Neural cell (in vitro differentiated cells): ENCODE results near the gene GNAS-AS1. TPM values are rescaled to one million over a fixed set of nuclear protein-coding genes. Genes with fewer than 3 reads are reported as not detected.
A peak's percentile ranks its signal among the peaks of the same experiment; 100 is the strongest.

Experiments
- H2AFZ ChIP-seq: fragments of 200-600, 300-800 bp; sonication (generic), shearing (Covaris generic); 2 replicates; pipeline ENCODE4 v1.6.0; 2014; ENCODE audit warnings: low read depth, mild to moderate bottlenecking, antibody characterized with exemption, low read length, moderate library complexity
- H3F3A ChIP-seq: fragments of 200-600 bp; shearing (Covaris generic); 2 replicates; pipeline ENCODE4 v1.6.1; 2016; ENCODE audit warnings: mild to moderate bottlenecking, moderate library complexity, mixed read lengths, antibody characterized with exemption, low read length; ENCODE audit not compliant: insufficient read depth, poor library complexity, severe bottlenecking
- H3K27ac ChIP-seq: fragments of 200-600, 300-800 bp; sonication (generic), shearing (Covaris generic); 2 replicates; pipeline ENCODE4 v1.5.1; 2014; ENCODE audit warnings: mild to moderate bottlenecking, low read length, moderate library complexity
- H3K27me3 ChIP-seq: fragments of 300-800, 200-600 bp; sonication (generic), shearing (Covaris generic); 2 replicates; pipeline ENCODE4 v1.6.0; 2014; ENCODE audit warnings: mild to moderate bottlenecking, low read depth, low read length, moderate library complexity; ENCODE audit not compliant: insufficient read depth
- H3K36me3 ChIP-seq: fragments of 300-800, 200-600 bp; sonication (generic), shearing (Covaris generic); 2 replicates; pipeline ENCODE4 v1.5.1; 2014; ENCODE audit warnings: mild to moderate bottlenecking, antibody characterized with exemption, low read length, moderate library complexity; ENCODE audit not compliant: insufficient read depth
- H3K4me2 ChIP-seq: fragments of 300-800, 200-600 bp; sonication (generic), shearing (Covaris generic); 2 replicates; pipeline ENCODE4 v1.6.0; 2014; ENCODE audit warnings: mild to moderate bottlenecking, low read length
- H3K4me3 ChIP-seq: fragments of 300-800, 200-600 bp; sonication (generic), shearing (Covaris generic); 2 replicates; pipeline ENCODE4 v1.5.1; 2014; ENCODE audit warnings: mild to moderate bottlenecking, low read length, moderate library complexity
- H3K79me2 ChIP-seq: fragments of 200-600 bp; shearing (Covaris generic); replicated peaks from 2 replicates; pipeline ENCODE4 v1.6.0; 2014; ENCODE audit warnings: mild to moderate bottlenecking, low read length, moderate library complexity; ENCODE audit not compliant: insufficient read depth
- H3K9ac ChIP-seq: fragments of 300-800, 200-600 bp; sonication (generic), shearing (Covaris generic); 2 replicates; pipeline ENCODE4 v1.6.1; 2016; ENCODE audit warnings: mild to moderate bottlenecking, low read length, mixed read lengths
- H3K9me2 ChIP-seq: fragments of 200-600 bp; shearing (Covaris generic); 2 replicates; pipeline ENCODE4 v1.6.1; 2016; ENCODE audit warnings: mild to moderate bottlenecking, low read length, mixed read lengths; ENCODE audit not compliant: insufficient read depth
- H3K9me3 ChIP-seq: fragments of 200-600, 300-800 bp; sonication (generic), shearing (Covaris generic); 2 replicates; pipeline ENCODE4 v1.6.1; 2016; ENCODE audit warnings: mild to moderate bottlenecking, mixed run types, low read length, moderate library complexity, mixed read lengths
- H4K20me1 ChIP-seq: fragments of 200-600 bp; shearing (Covaris generic); 2 replicates; pipeline ENCODE4 v1.6.1; 2016; ENCODE audit warnings: mild to moderate bottlenecking, mixed run types; ENCODE audit not compliant: insufficient read depth
- EP300 ChIP-seq: fragments of 450-650 bp; conservative IDR thresholded peaks from 2 replicates; pipeline ENCODE4 v1.6.1; 2014; ENCODE audit warnings: antibody characterized with exemption, mild to moderate bottlenecking, moderate library complexity; ENCODE audit not compliant: poor library complexity, severe bottlenecking
- EZH2 ChIP-seq: fragments of 200-600, 300-800 bp; shearing (Covaris generic), sonication (generic); IDR thresholded peaks from 2 replicates; pipeline ENCODE4 v1.6.1; 2014; ENCODE audit warnings: antibody characterized with exemption, low read length, borderline replicate concordance, mild to moderate bottlenecking; ENCODE audit not compliant: insufficient read depth, poor library complexity, severe bottlenecking
- MXI1 ChIP-seq: fragments of 450-650 bp; conservative IDR thresholded peaks from 2 replicates; pipeline ENCODE4 v1.6.1; 2014; ENCODE audit warnings: antibody characterized with exemption, mild to moderate bottlenecking; ENCODE audit not compliant: poor library complexity, severe bottlenecking
- POLR2AphosphoS5 ChIP-seq: IDR thresholded peaks from 2 replicates; pipeline ENCODE4 v1.6.1; 2012
- RAD21 ChIP-seq: fragments of 450-650 bp; conservative IDR thresholded peaks from 2 replicates; pipeline ENCODE4 v1.6.1; 2014; ENCODE audit warnings: antibody characterized with exemption, mild to moderate bottlenecking, moderate library complexity
- SMC3 ChIP-seq: fragments of 450-650 bp; conservative IDR thresholded peaks from 2 replicates; pipeline ENCODE4 v1.6.1; 2014; ENCODE audit warnings: antibody characterized with exemption, mild to moderate bottlenecking, moderate library complexity; ENCODE audit not compliant: poor library complexity
- TAF1 ChIP-seq: IDR thresholded peaks from 2 replicates; pipeline ENCODE4 v1.6.1; 2012; ENCODE audit warnings: low read depth
- polyA plus RNA-seq: library from polyadenylated mRNA; depleted of rRNA; stranded (reverse); fragments of >200 nt; gene quantifications from 2 replicates; pipeline ENCODE4 v1.2.3, GENCODE V29; 2014
- TF ChIP-seq, protein P1 (sequence below): IDR thresholded peaks from 2 replicates; pipeline ENCODE4 v1.6.1; 2012; ENCODE audit warnings: borderline replicate concordance
- TF ChIP-seq, protein P2 (sequence below): fragments of 450-650 bp; IDR thresholded peaks from 2 replicates; pipeline ENCODE4 v1.5.1; 2014; ENCODE audit warnings: antibody characterized with exemption, mild to moderate bottlenecking, moderate library complexity; ENCODE audit not compliant: poor library complexity, severe bottlenecking

The GNAS-AS1 gene
- polyA plus RNA-seq, 1 donor from 2014 or later: not detected

DNA sequence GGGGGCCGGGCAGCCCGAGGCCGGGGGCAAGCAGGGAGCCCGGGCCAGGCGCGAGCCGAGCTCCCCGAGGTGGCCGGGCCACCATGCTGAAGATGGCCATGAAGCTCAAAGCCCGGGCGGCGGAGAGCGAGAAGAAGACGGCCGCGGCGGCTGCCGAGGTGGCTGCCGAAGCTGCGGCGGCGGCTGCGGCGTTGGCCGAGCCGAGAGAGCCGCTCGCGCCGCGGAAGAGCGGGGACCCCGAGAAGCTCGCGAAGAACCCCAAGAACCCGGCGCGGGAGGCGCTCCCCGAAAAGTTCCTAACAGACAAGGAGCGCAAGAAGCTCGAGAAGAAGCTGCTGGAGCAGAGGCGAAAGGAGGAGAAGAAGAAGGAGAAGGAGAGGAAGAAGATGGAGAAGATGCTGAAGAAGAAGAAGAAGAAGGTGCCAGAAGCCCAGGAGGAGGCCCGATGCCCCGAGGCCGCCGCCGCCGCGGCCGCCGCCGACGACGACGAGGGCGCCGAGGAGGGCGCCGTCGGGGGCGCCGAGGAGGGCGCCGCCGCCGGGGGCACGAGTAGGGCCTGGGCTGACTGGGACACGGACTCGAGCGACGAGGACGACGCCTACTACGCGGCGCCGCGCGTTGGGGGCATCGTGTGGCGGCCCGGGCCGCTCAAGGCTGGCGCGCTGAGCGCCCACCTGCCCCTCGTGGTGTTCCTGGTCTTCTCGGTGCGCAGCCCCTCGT is 39.3 kb upstream of the GNAS-AS1 start:
- TF ChIP-seq, protein P1, sequence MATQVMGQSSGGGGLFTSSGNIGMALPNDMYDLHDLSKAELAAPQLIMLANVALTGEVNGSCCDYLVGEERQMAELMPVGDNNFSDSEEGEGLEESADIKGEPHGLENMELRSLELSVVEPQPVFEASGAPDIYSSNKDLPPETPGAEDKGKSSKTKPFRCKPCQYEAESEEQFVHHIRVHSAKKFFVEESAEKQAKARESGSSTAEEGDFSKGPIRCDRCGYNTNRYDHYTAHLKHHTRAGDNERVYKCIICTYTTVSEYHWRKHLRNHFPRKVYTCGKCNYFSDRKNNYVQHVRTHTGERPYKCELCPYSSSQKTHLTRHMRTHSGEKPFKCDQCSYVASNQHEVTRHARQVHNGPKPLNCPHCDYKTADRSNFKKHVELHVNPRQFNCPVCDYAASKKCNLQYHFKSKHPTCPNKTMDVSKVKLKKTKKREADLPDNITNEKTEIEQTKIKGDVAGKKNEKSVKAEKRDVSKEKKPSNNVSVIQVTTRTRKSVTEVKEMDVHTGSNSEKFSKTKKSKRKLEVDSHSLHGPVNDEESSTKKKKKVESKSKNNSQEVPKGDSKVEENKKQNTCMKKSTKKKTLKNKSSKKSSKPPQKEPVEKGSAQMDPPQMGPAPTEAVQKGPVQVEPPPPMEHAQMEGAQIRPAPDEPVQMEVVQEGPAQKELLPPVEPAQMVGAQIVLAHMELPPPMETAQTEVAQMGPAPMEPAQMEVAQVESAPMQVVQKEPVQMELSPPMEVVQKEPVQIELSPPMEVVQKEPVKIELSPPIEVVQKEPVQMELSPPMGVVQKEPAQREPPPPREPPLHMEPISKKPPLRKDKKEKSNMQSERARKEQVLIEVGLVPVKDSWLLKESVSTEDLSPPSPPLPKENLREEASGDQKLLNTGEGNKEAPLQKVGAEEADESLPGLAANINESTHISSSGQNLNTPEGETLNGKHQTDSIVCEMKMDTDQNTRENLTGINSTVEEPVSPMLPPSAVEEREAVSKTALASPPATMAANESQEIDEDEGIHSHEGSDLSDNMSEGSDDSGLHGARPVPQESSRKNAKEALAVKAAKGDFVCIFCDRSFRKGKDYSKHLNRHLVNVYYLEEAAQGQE: no peak
- TF ChIP-seq, protein P2, sequence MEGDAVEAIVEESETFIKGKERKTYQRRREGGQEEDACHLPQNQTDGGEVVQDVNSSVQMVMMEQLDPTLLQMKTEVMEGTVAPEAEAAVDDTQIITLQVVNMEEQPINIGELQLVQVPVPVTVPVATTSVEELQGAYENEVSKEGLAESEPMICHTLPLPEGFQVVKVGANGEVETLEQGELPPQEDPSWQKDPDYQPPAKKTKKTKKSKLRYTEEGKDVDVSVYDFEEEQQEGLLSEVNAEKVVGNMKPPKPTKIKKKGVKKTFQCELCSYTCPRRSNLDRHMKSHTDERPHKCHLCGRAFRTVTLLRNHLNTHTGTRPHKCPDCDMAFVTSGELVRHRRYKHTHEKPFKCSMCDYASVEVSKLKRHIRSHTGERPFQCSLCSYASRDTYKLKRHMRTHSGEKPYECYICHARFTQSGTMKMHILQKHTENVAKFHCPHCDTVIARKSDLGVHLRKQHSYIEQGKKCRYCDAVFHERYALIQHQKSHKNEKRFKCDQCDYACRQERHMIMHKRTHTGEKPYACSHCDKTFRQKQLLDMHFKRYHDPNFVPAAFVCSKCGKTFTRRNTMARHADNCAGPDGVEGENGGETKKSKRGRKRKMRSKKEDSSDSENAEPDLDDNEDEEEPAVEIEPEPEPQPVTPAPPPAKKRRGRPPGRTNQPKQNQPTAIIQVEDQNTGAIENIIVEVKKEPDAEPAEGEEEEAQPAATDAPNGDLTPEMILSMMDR: no peak
- TF ChIP-seq SMC3: no peak
- no peak for TF ChIP-seq POLR2AphosphoS5
- TF ChIP-seq RAD21: no peak
- no peak for TF ChIP-seq TAF1
- no peak for TF ChIP-seq EZH2
- no peak for TF ChIP-seq MXI1
- TF ChIP-seq EP300: no peak
- Histone ChIP-seq H3K4me2 (no peak overlapping the region), H3K79me2 (peaks cover 25% of the 10 kb centered on the region), H3F3A (no peaks in the 10 kb centered on the region), H3K9ac (peak overlapping the region; percentile 100), H4K20me1 (no peaks in the 10 kb centered on the region), H2AFZ (no peak overlapping the region), H3K27me3 (no peaks in the 10 kb centered on the region), H3K27ac (peak overlapping the region; percentile 80), H3K4me3 (peak overlapping the region; percentile 78), H3K36me3 (no peaks in the 10 kb centered on the region), H3K9me2 (no peaks in the 10 kb centered on the region), H3K9me3 (no peaks in the 10 kb centered on the region)

DNA sequence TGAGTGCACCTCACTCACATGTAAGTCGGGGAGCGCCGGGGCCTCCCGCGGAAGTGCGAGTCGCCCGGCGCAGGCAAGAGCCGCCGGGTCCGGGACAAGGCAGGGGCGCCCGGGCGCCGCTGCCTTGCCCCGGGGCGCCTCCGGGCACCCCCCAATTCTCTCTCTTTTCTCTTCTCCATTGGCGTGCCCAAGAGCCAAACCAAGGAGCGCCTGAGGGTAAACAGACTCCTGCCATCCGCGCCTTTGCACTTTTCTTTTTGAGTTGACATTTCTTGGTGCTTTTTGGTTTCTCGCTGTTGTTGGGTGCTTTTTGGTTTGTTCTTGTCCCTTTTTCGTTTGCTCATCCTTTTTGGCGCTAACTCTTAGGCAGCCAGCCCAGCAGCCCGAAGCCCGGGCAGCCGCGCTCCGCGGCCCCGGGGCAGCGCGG is 38.6 kb upstream of the GNAS-AS1 start:
- Histone ChIP-seq H3K27ac (no peak overlapping the region), H3K79me2 (peaks cover 19% of the 10 kb centered on the region), H3K27me3 (no peaks in the 10 kb centered on the region), H2AFZ (no peak overlapping the region), H3K9me2 (no peaks in the 10 kb centered on the region), H3K36me3 (no peaks in the 10 kb centered on the region), H3K9me3 (no peaks in the 10 kb centered on the region), H3F3A (no peaks in the 10 kb centered on the region), H3K9ac (peak overlapping the region; percentile 100), H3K4me2 (no peak overlapping the region), H3K4me3 (peak overlapping the region; percentile 78), H4K20me1 (no peaks in the 10 kb centered on the region)
- TF ChIP-seq MXI1 (no peak), EZH2 (no peak), EP300 (no peak), TAF1 (no peak), RAD21 (no peak), SMC3 (no peak), POLR2AphosphoS5 (no peak)
- TF ChIP-seq, protein P1: no peak
- TF ChIP-seq, protein P2: no peak
